H9 (cell line): Measurements from ENCODE around the gene XPNPEP3. TPM values are rescaled to one million over a fixed set of nuclear protein-coding genes. Genes with fewer than 3 reads are reported as not detected.

ENCODE experiments used
- DNase-seq: peaks from one replicate; pipeline ENCODE4 v3.0.0-alpha.2; 2017
- H2AFZ ChIP-seq: one replicate; pipeline ENCODE4 v1.6.1; 2013; ENCODE audit warnings: mild to moderate bottlenecking, low read length, control low read depth, moderate library complexity
- H2AK5ac ChIP-seq: 2 replicates; pipeline ENCODE4 v1.6.1; 2013; ENCODE audit warnings: low read length, control low read depth, mixed read lengths; ENCODE audit not compliant: insufficient read length
- H2BK120ac ChIP-seq: one replicate; pipeline ENCODE4 v1.6.1; 2013; ENCODE audit warnings: low read depth, mild to moderate bottlenecking, low read length, control low read depth, inconsistent platforms; ENCODE audit not compliant: poor library complexity, severe bottlenecking
- H2BK12ac ChIP-seq: 2 replicates; pipeline ENCODE4 v1.6.1; 2013; ENCODE audit warnings: low read length, control low read depth, mixed read lengths, low read depth; ENCODE audit not compliant: insufficient read length
- H2BK15ac ChIP-seq: 2 replicates; pipeline ENCODE4 v1.6.1; 2013; ENCODE audit warnings: low read depth, low read length, control low read depth
- H2BK20ac ChIP-seq: one replicate; pipeline ENCODE4 v1.6.1; 2013; ENCODE audit warnings: low read depth, mild to moderate bottlenecking, low read length, control low read depth, inconsistent platforms; ENCODE audit not compliant: poor library complexity, severe bottlenecking
- H2BK5ac ChIP-seq: 2 replicates; pipeline ENCODE4 v1.6.1; 2013; ENCODE audit warnings: low read length, control low read depth, mixed read lengths; ENCODE audit not compliant: insufficient read length
- H3K14ac ChIP-seq: 2 replicates; pipeline ENCODE4 v1.6.1; 2013; ENCODE audit warnings: low read length, control low read depth; ENCODE audit not compliant: insufficient read depth
- H3K18ac ChIP-seq: 2 replicates; pipeline ENCODE4 v1.6.1; 2013; ENCODE audit warnings: low read depth, mild to moderate bottlenecking, mixed read lengths, low read length, control low read depth; ENCODE audit not compliant: insufficient read length
- H3K23ac ChIP-seq: 2 replicates; pipeline ENCODE4 v1.6.1; 2013; ENCODE audit warnings: low read length, control low read depth, mixed read lengths, low read depth; ENCODE audit not compliant: insufficient read length
- H3K23me2 ChIP-seq: 2 replicates; pipeline ENCODE4 v1.6.1; 2013; ENCODE audit warnings: low read depth, mild to moderate bottlenecking, mixed read lengths, low read length, control low read depth; ENCODE audit not compliant: insufficient read length, poor library complexity, severe bottlenecking
- H3K27ac ChIP-seq: 2 replicates; pipeline ENCODE4 v1.5.1; 2013; ENCODE audit warnings: low read length, control low read depth, mixed read lengths, low read depth; ENCODE audit not compliant: insufficient read length
- H3K27me3 ChIP-seq: 2 replicates; pipeline ENCODE4 v1.6.1; 2013; ENCODE audit warnings: low read length, control low read depth, inconsistent platforms; ENCODE audit not compliant: insufficient read depth
- H3K4ac ChIP-seq: 2 replicates; pipeline ENCODE4 v1.6.1; 2013; ENCODE audit warnings: low read depth, mild to moderate bottlenecking, control low read depth, inconsistent platforms, low read length, moderate library complexity
- H3K4me1 ChIP-seq: 2 replicates; pipeline ENCODE4 v1.6.1; 2013; ENCODE audit warnings: low read length, control low read depth, inconsistent platforms; ENCODE audit not compliant: insufficient read depth
- H3K4me2 ChIP-seq: 2 replicates; pipeline ENCODE4 v1.6.1; 2013; ENCODE audit warnings: low read length, control low read depth, mixed read lengths; ENCODE audit not compliant: insufficient read length, insufficient read depth
- H3K56ac ChIP-seq: 2 replicates; pipeline ENCODE4 v1.6.1; 2013; ENCODE audit warnings: low read depth, mild to moderate bottlenecking, mixed read lengths, low read length, control low read depth; ENCODE audit not compliant: insufficient read length
- H3K79me1 ChIP-seq: 2 replicates; pipeline ENCODE4 v1.6.1; 2013; ENCODE audit warnings: low read depth, mild to moderate bottlenecking, moderate library complexity, low read length, control low read depth, inconsistent platforms; ENCODE audit not compliant: insufficient read depth, poor library complexity, severe bottlenecking
- H3K79me2 ChIP-seq: 2 replicates; pipeline ENCODE4 v1.6.1; 2013; ENCODE audit warnings: low read length, control low read depth, inconsistent platforms; ENCODE audit not compliant: insufficient read depth
- H3K9ac ChIP-seq: 2 replicates; pipeline ENCODE4 v1.6.1; 2013; ENCODE audit warnings: low read length, control low read depth, mixed read lengths; ENCODE audit not compliant: insufficient read length; ENCODE audit errors: extremely low read depth
- H3K9me3 ChIP-seq: one replicate; pipeline ENCODE4 v1.6.1; 2013; ENCODE audit warnings: low read depth, low read length, inconsistent platforms; ENCODE audit not compliant: control insufficient read depth
- H3T11ph ChIP-seq: one replicate; pipeline ENCODE4 v1.6.1; 2013; ENCODE audit warnings: mild to moderate bottlenecking, low read length, control low read depth, inconsistent platforms
- H4K20me1 ChIP-seq: one replicate; pipeline ENCODE4 v1.6.1; 2013; ENCODE audit not compliant: control insufficient read depth, insufficient read length, insufficient read depth
- H4K5ac ChIP-seq: 2 replicates; pipeline ENCODE4 v1.6.1; 2013; ENCODE audit warnings: low read depth, mild to moderate bottlenecking, mixed read lengths, low read length, control low read depth; ENCODE audit not compliant: insufficient read length
- H4K8ac ChIP-seq: replicated peaks from 2 replicates; pipeline ENCODE4 v1.6.1; 2013; ENCODE audit warnings: low read length, control low read depth, mixed read lengths, low read depth; ENCODE audit not compliant: insufficient read length
- H4K91ac ChIP-seq: 2 replicates; pipeline ENCODE4 v1.6.1; 2013; ENCODE audit warnings: low read depth, mild to moderate bottlenecking, moderate library complexity, mixed read lengths, low read length, control low read depth; ENCODE audit not compliant: insufficient read length
- H3K27ac Mint-ChIP-seq, 3 experiments: 2 replicates in 2 of 3; 3 replicates in 1 of 3; pipeline ENCODE4 v1.8.0; 2020 to 2021; ENCODE audit warnings: mixed read lengths in 3 of 3, mild to moderate bottlenecking in 1 of 3, moderate library complexity in 1 of 3
- H3K27me3 Mint-ChIP-seq: 2 replicates; pipeline ENCODE4 v1.8.0; 2021; ENCODE audit warnings: low read depth, mild to moderate bottlenecking, moderate library complexity, mixed read lengths
- H3K36me3 Mint-ChIP-seq, 3 experiments: 2 replicates in 2 of 3; 3 replicates in 1 of 3; pipeline ENCODE4 v1.8.0; 2020 to 2021; ENCODE audit warnings: low read depth in 3 of 3, mixed read lengths in 3 of 3; ENCODE audit not compliant: insufficient read depth in 1 of 3
- H3K4me1 Mint-ChIP-seq, 2 experiments: 2 replicates each; pipeline ENCODE4 v1.8.0; 2020; ENCODE audit warnings: mixed read lengths in 2 of 2
- H3K4me3 Mint-ChIP-seq, 2 experiments: 2 replicates in 1 of 2; 3 replicates in 1 of 2; pipeline ENCODE4 v1.8.0; 2020 to 2021; ENCODE audit warnings: mild to moderate bottlenecking in 2 of 2, mixed read lengths in 2 of 2, moderate library complexity in 1 of 2
- H3K9me3 Mint-ChIP-seq, 2 experiments: 2 replicates in 1 of 2; 3 replicates in 1 of 2; pipeline ENCODE4 v1.8.0; 2020; ENCODE audit warnings: mild to moderate bottlenecking in 2 of 2, mixed read lengths in 2 of 2, moderate library complexity in 1 of 2
- CTCF ChIP-seq: fragments of 200-600 bp; sonication (generic); conservative IDR thresholded peaks from 3 replicates; pipeline ENCODE4 v1.8.0; 2021; ENCODE audit warnings: antibody characterized with exemption, mild to moderate bottlenecking
- total RNA-seq: library from RNA; stranded (reverse); gene quantifications from 2 replicates; pipeline ENCODE4 v1.2.1, GENCODE V29; 2021

The XPNPEP3 gene
- total RNA-seq, 1 experiment from 2014 or later: 18.3 TPM

- no peak for TF ChIP-seq CTCF
- DNase-seq: no peak
- peak overlapping the region in 1 of 3 experiments; percentile 81; a peak in 3 of 7 replicates for H3K27ac Mint-ChIP-seq
- H3K18ac ChIP-seq: no peak overlapping the region
- no peaks in the 10 kb centered on the region for H3K79me1 ChIP-seq
- H3K14ac ChIP-seq: no peak overlapping the region
- no peaks in the 10 kb centered on the region for H3K27me3 ChIP-seq
- H3K4me2 ChIP-seq: no peak overlapping the region
- no peak overlapping the region for H3K23ac ChIP-seq
- no peak overlapping the region for H4K91ac ChIP-seq
- no peaks in the 10 kb centered on the region for H3K27me3 Mint-ChIP-seq
- no peak overlapping the region for H3T11ph ChIP-seq
- no peak overlapping the region for H2BK120ac ChIP-seq
- H2AK5ac ChIP-seq: no peak overlapping the region
- no peak overlapping the region for H3K4me3 Mint-ChIP-seq
- no peak overlapping the region for H3K27ac ChIP-seq
- H2BK20ac ChIP-seq: no peak overlapping the region
- H3K9ac ChIP-seq: no peak overlapping the region
- no peaks in the 10 kb centered on the region for H3K9me3 Mint-ChIP-seq
- peaks cover 9 to 46% (median 42%) of the 10 kb centered on the region in 3 experiments; a peak in 6 of 7 replicates for H3K36me3 Mint-ChIP-seq
- peak overlapping the region; percentile 18 for H2BK5ac ChIP-seq
- no peaks in the 10 kb centered on the region for H3K4me1 Mint-ChIP-seq
- no peak overlapping the region for H2BK12ac ChIP-seq
- H2BK15ac ChIP-seq: no peak overlapping the region
- H4K8ac ChIP-seq: no peak overlapping the region
- no peaks in the 10 kb centered on the region for H3K79me2 ChIP-seq
- no peak overlapping the region for H2AFZ ChIP-seq
- no peak overlapping the region for H4K5ac ChIP-seq
- H3K9me3 ChIP-seq: no peaks in the 10 kb centered on the region
- no peaks in the 10 kb centered on the region for H3K23me2 ChIP-seq
- no peak overlapping the region for H3K56ac ChIP-seq
- no peaks in the 10 kb centered on the region for H4K20me1 ChIP-seq
- H3K4me1 ChIP-seq: no peaks in the 10 kb centered on the region
- H3K4ac ChIP-seq: no peak overlapping the region
Observed at GRCh38 chr22:40889116-40889515, 32.2 kb downstream of the XPNPEP3 start.
